CD4-positive, CD25-positive, alpha-beta regulatory T cell (primary cell): ENCODE results near the gene MUCL3. TPM values are rescaled to one million over a fixed set of nuclear protein-coding genes. Genes with fewer than 3 reads are reported as not detected.
"Not testable (repeated sequence)": the region's sequence is repeated elsewhere in the genome, so short reads cannot be mapped to it uniquely, and the experiment has no call there.

Source experiments
- ATAC-seq, 2 donors: fragments of 150-1000 bp; cut with Tn5 transposase; one replicate each; pipeline ENCODE4 v1.10.0; 2021; ENCODE audit warnings: low read depth in 2 of 2, moderate number of reproducible peaks in 2 of 2, moderate library complexity in 1 of 2
- DNase-seq, 3 donors: peaks; one replicate each; pipeline versions ENCODE4 v3.0.0 to v3.0.0-alpha.2; 2012 to 2022; ENCODE audit warnings: mixed read lengths in 1 of 3
- H3K27ac ChIP-seq: one replicate; pipeline ENCODE4 v1.7.0; 2013; ENCODE audit warnings: mild to moderate bottlenecking, low read length; ENCODE audit not compliant: insufficient read depth, poor library complexity, severe bottlenecking
- H3K27me3 ChIP-seq: one replicate; pipeline ENCODE4 v1.7.0; 2013; ENCODE audit warnings: low read length; ENCODE audit not compliant: control insufficient read depth, insufficient read depth
- H3K36me3 ChIP-seq: one replicate; pipeline ENCODE4 v1.7.0; 2013; ENCODE audit warnings: mild to moderate bottlenecking, low read length, moderate library complexity; ENCODE audit not compliant: control insufficient read depth, insufficient read depth
- H3K4me1 ChIP-seq: 2 replicates; pipeline ENCODE4 v1.7.0; 2013; ENCODE audit warnings: mild to moderate bottlenecking, low read length; ENCODE audit not compliant: insufficient read depth, control insufficient read depth, poor library complexity, severe bottlenecking
- H3K4me3 ChIP-seq: one replicate; pipeline ENCODE4 v1.7.0; 2013; ENCODE audit warnings: low read depth, mild to moderate bottlenecking, low read length, moderate library complexity
- H3K9me3 ChIP-seq, 2 experiments: 1 replicate in 1 of 2; 2 replicates in 1 of 2; pipeline ENCODE4 v1.7.0; 2013; ENCODE audit warnings: low read length in 2 of 2, mild to moderate bottlenecking in 1 of 2, moderate library complexity in 1 of 2; ENCODE audit not compliant: control insufficient read depth in 2 of 2
- H3K27ac Mint-ChIP-seq, 3 donors: one replicate each; pipeline ENCODE4 v1.8.0; 2020 to 2022; ENCODE audit warnings: mild to moderate bottlenecking in 3 of 3, mixed read lengths in 3 of 3, moderate library complexity in 2 of 3
- H3K27me3 Mint-ChIP-seq: one replicate; pipeline ENCODE4 v1.8.0; 2022; ENCODE audit warnings: mild to moderate bottlenecking, mixed read lengths
- H3K36me3 Mint-ChIP-seq: one replicate; pipeline ENCODE4 v1.8.0; 2020; ENCODE audit warnings: mixed read lengths
- H3K4me1 Mint-ChIP-seq, 4 donors: one replicate each; pipeline ENCODE4 v1.8.0; 2020 to 2022; ENCODE audit warnings: mixed read lengths in 4 of 4, mild to moderate bottlenecking in 1 of 4
- H3K4me3 Mint-ChIP-seq, 4 donors: one replicate each; pipeline ENCODE4 v1.8.0; 2020 to 2022; ENCODE audit warnings: mild to moderate bottlenecking in 4 of 4, mixed read lengths in 4 of 4, moderate library complexity in 3 of 4
- H3K9me3 Mint-ChIP-seq, 7 donors: one replicate each; pipeline ENCODE4 v1.8.0; 2020 to 2022; ENCODE audit warnings: mixed read lengths in 7 of 7, mild to moderate bottlenecking in 3 of 7, moderate library complexity in 2 of 7
- polyA plus RNA-seq, 4 donors: library from polyadenylated mRNA; unstranded; fragments of 300-500 nt; fragmentation: Illumina TruSeq; gene quantifications; one replicate each; pipeline ENCODE4 v1.2.3, GENCODE V29; 2021
- total RNA-seq: library from RNA; stranded (reverse); gene quantifications from one replicate; pipeline ENCODE4 v1.2.3, GENCODE V29; 2022

Gene MUCL3
- total and polyA plus RNA-seq, 5 donors from 2014 or later: not detected

DNA sequence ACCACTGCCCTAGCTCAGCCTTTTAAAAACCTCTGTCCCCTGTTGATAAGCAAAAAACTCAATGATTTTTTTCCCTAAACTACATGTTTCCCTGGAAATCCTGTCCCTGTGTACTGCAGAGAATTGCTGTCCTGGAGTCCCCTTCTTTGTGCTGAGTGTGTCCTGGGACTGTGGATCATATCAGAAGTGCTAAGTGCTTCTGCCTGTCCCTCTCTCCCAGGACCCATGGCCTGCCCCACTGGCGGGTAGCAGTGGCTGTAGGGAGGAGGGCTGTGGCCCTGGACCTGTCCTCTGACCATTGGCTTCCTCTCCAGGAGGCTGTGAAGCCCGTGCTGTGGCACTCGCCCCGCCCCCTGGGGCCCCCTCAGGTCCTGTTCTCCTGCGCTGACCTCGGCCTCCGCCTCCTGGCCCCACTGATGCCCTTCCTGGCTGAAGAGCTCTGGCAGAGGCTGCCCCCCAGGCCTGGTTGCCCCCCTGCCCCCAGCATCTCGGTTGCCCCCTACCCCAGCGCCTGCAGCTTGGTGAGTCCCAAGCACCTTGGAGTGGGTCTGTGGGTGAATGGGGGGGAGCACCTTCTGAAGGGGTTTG, 16.6 kb upstream of the MUCL3 start:
- not testable (repeated sequence) for H3K27ac ChIP-seq, H3K27me3 ChIP-seq, H3K4me3 Mint-ChIP-seq, H3K4me3 ChIP-seq, H3K4me1 Mint-ChIP-seq, H3K27me3 Mint-ChIP-seq, H3K4me1 ChIP-seq, H3K9me3 Mint-ChIP-seq, DNase-seq, ATAC-seq, H3K9me3 ChIP-seq
- Mint-ChIP-seq H3K27ac (peak overlapping the region in 1 of 3 donors; percentile 14), H3K36me3 (peaks cover 39% of the 10 kb centered on the region)
- peaks cover 58% of the 10 kb centered on the region for H3K36me3 ChIP-seq

DNA sequence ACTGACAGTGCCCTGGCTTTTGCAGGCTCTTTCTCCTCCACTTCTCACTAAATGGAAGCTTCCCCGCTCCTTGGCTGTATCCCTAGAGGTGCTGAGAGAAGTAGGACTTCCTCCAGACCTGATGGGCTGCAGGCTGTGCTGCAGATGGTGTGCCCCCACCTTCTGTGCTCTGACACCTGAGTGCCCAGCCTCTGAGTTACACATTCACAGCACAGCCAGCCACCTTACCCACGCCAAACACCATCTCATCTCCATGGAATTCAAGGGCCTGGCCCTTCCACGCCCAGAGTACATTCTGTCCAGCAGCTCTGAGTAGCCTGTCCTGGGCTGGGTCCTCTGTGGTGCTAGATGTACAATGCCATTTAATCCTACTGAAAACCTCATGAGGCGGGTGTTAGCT, 14.1 kb upstream of the MUCL3 start:
- no peak for DNase-seq
- Histone ChIP-seq H3K4me3 (no peak overlapping the region), H3K9me3 (no peaks in the 10 kb centered on the region), H3K27me3 (no peaks in the 10 kb centered on the region), H3K4me1 (no peaks in the 10 kb centered on the region), H3K36me3 (peaks cover 36% of the 10 kb centered on the region), H3K27ac (no peak overlapping the region)
- no peak overlapping the region for H3K4me3 Mint-ChIP-seq
- peak overlapping the region in 1 of 3 donors; percentile 60 for H3K27ac Mint-ChIP-seq
- H3K27me3 Mint-ChIP-seq: no peaks in the 10 kb centered on the region
- peaks cover 0 to 9% (median 0%) of the 10 kb centered on the region in 7 donors for H3K9me3 Mint-ChIP-seq
- ATAC-seq: no peak
- H3K4me1 Mint-ChIP-seq: no peaks in the 10 kb centered on the region
- H3K36me3 Mint-ChIP-seq: peaks cover 28% of the 10 kb centered on the region

DNA sequence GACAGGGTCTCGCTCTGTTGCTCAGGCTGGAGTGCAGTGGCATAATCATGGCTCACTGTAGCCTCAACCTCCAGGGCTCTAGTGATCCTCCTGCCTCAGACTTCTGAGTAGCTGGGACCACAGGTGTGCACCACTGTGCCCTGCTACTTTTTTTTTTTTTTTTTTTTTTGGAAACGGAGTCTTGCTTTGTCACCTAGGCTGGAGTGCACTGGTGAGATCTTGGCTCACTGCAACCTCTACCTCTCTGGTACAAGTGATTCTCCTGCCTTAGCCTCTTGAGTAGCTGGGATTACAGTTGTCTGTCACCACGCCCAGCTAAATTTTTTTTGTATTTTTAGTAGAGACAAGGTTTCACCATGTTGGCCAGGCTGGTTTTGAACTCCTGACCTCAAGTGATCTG, 13.7 kb upstream of the MUCL3 start:
- ATAC-seq, DNase-seq, H3K27me3 ChIP-seq, H3K4me3 ChIP-seq, H3K4me1 ChIP-seq, H3K27me3 Mint-ChIP-seq, H3K9me3 Mint-ChIP-seq, H3K27ac ChIP-seq, H3K27ac Mint-ChIP-seq, H3K4me1 Mint-ChIP-seq, H3K9me3 ChIP-seq, H3K4me3 Mint-ChIP-seq: not testable (repeated sequence)
- peaks cover 28% of the 10 kb centered on the region for H3K36me3 Mint-ChIP-seq
- peaks cover 36% of the 10 kb centered on the region for H3K36me3 ChIP-seq

DNA sequence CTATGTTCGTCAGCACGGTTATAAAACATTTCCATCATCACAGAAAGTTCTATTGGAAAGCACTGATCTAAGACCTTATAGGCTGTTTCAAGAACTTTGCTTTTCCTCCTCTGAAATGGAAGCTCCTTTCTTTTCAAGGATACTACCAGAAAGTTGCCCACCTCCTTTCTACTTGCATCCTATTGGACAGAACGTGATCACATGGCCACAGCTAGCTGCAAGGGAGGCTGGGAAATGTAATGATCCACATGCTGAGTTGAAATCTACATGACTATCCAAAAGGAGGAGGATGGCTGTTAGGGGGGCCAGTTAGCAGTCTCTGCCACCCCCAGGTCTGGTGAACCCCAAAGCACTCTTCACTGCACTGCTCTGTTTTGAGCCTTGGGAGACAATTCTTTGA, 12.1 kb upstream of the MUCL3 start:
- no peak overlapping the region for H3K4me3 Mint-ChIP-seq
- ATAC-seq (no peak), DNase-seq (no peak)
- H3K9me3 ChIP-seq: no peaks in the 10 kb centered on the region
- no peak overlapping the region for H3K4me3 ChIP-seq
- H3K27ac ChIP-seq: no peak overlapping the region
- peaks cover 0 to 9% (median 0%) of the 10 kb centered on the region in 7 donors for H3K9me3 Mint-ChIP-seq
- no peaks in the 10 kb centered on the region for H3K27me3 ChIP-seq
- H3K27ac Mint-ChIP-seq: no peak overlapping the region
- H3K4me1 ChIP-seq: no peaks in the 10 kb centered on the region
- peaks cover 24% of the 10 kb centered on the region for H3K36me3 ChIP-seq
- H3K27me3 Mint-ChIP-seq: peaks cover 5% of the 10 kb centered on the region
- H3K36me3 Mint-ChIP-seq: peaks cover 21% of the 10 kb centered on the region
- no peaks in the 10 kb centered on the region for H3K4me1 Mint-ChIP-seq

DNA sequence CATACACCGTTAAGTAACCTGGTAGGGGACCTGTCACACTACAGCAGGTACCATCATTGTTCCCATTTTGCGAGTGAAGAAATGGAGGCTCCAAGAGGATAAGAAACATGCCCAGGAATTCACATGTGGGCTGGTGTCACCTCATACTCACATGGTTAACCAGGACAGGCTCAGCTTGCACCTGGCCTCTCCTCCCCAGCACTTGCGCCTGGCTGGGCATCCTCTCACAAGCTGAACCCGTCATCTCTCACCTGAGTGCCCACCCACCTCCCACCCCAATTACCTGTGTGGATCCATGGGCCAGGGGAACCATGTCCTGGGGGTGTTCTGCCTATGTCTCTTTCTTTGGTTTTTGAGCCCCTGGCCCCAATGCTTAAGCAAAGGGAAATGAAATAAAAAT, 10.3 kb upstream of the MUCL3 start:
- Mint-ChIP-seq H3K36me3 (peaks cover 21% of the 10 kb centered on the region), H3K9me3 (peaks cover 0 to 9% (median 0%) of the 10 kb centered on the region in 7 donors), H3K27me3 (peaks cover 8% of the 10 kb centered on the region), H3K27ac (peak overlapping the region in 1 of 3 donors; percentile 7), H3K4me1 (peaks cover 0 to 2% (median 0%) of the 10 kb centered on the region in 4 donors), H3K4me3 (no peak overlapping the region)
- DNase-seq: no peak
- Histone ChIP-seq H3K27ac (no peak overlapping the region), H3K27me3 (no peaks in the 10 kb centered on the region), H3K4me1 (no peaks in the 10 kb centered on the region), H3K36me3 (peaks cover 14% of the 10 kb centered on the region), H3K9me3 (no peaks in the 10 kb centered on the region), H3K4me3 (no peak overlapping the region)
- no peak for ATAC-seq

DNA sequence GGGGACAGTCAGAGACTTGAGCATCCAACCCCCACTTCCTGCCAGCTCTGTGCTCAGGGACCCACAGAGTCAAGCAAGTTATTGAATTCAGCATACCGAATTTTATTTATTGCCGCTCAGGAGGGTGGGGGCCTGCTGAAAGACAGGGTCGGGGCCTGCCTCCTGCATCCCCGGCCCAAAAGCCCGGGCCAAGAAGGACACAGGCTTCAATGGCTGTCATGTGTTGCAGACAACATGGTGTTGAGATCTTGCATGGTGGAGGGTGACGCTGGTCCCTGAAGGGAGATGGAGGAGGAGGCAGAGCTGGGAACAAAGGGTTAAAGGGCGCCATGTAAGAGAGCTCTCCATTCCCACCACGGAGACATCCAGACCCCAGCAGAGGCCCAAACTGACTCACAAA, 9.5 kb upstream of the MUCL3 start:
- Mint-ChIP-seq H3K4me3 (no peak overlapping the region), H3K36me3 (peaks cover 20% of the 10 kb centered on the region), H3K27me3 (peaks cover 9% of the 10 kb centered on the region), H3K27ac (peak overlapping the region in 1 of 3 donors; percentile 7), H3K4me1 (peaks cover 0 to 2% (median 0%) of the 10 kb centered on the region in 4 donors), H3K9me3 (peaks cover 0 to 9% (median 0%) of the 10 kb centered on the region in 7 donors)
- Histone ChIP-seq H3K27me3 (no peaks in the 10 kb centered on the region), H3K9me3 (no peaks in the 10 kb centered on the region), H3K27ac (no peak overlapping the region), H3K36me3 (peaks cover 6% of the 10 kb centered on the region), H3K4me3 (no peak overlapping the region), H3K4me1 (no peaks in the 10 kb centered on the region)
- ATAC-seq (no peak), DNase-seq (no peak)

DNA sequence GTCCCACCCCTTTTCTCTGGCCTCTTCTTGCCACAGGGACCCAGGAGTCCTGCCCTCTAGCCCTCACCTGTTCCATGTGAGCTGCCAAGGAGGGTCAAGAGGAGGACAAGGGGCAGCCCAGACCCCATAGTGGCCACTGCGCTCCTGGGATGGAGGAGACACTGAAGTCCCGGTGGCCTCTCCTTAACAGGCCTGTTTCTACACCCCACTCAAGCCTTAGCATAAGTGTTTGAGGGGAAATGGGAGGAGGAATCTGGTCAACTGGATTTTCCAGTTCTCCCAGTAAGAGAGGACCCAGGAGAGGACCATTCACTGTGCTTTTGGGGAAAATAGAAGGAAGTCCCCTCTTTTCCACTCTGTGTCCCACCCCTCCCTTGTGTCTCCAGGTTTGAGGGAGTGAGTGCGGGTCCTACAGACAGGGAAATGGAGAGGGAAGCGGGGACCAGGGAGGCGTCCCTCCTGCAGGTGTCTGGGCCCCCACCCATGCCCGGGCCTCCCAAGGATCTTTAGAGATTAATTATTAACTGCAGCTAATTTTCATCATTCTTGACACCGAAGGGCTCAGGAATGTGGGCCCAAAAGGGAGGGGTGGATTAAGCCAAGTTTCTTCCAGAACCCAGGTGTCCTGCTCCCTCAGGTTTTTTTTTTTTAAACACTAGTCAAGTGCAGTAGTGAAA, 8.7 kb upstream of the MUCL3 start, which contains the start of gene SFTA2:
Gene SFTA2, minus strand, starts transcription at position 202 of the 677 bp plus-strand sequence. Its CDS starts 74 bp downstream, at position 128.
- Histone ChIP-seq H3K36me3 (no peaks in the 10 kb centered on the region), H3K27me3 (no peaks in the 10 kb centered on the region), H3K27ac (no peak within 1 kb of the TSS), H3K4me3 (no peak within 1 kb of the TSS), H3K4me1 (no peaks in the 10 kb centered on the region), H3K9me3 (no peaks in the 10 kb centered on the region)
- Mint-ChIP-seq H3K9me3 (peaks cover 0 to 9% (median 0%) of the 10 kb centered on the region in 7 donors), H3K4me3 (peak within 1 kb of the TSS in 1 of 4 donors; percentile 17), H3K4me1 (peaks cover 0 to 2% (median 0%) of the 10 kb centered on the region in 4 donors), H3K36me3 (peaks cover 14% of the 10 kb centered on the region), H3K27ac (peak within 1 kb of the TSS; percentile 7 to 51 (median 28)), H3K27me3 (peaks cover 9% of the 10 kb centered on the region)
- ATAC-seq: no peak
- DNase-seq: no peak
